NCI-H460 (cell line): ENCODE results near the gene CYB5D1. TPM values are rescaled to one million over a fixed set of nuclear protein-coding genes. Genes with fewer than 3 reads are reported as not detected.

ENCODE experiments used
- DNase-seq: peaks from one replicate; pipeline ENCODE4 v3.0.0-alpha.2; 2016; ENCODE audit warnings: low read depth; ENCODE audit errors: extremely low read depth
- small RNA-seq, 2 experiments: library from RNA; depleted of rRNA; stranded (forward); fragments of <200 nt; gene quantifications; one replicate each; pipeline ENCODE3, GENCODE V24; 2014
- total RNA-seq: library from RNA; depleted of rRNA; stranded (reverse); fragments of >200 nt; shearing (Covaris generic); gene quantifications from 2 replicates; pipeline ENCODE4 v1.2.3, GENCODE V29; 2014; rRNA removed

CYB5D1 gene
- total RNA-seq, 1 experiment from 2014 or later, result 13.4 TPM

- no peak for DNase-seq
Measured at GRCh38 chr17:7910711-7911110, 52.9 kb downstream of the CYB5D1 start.

DNA sequence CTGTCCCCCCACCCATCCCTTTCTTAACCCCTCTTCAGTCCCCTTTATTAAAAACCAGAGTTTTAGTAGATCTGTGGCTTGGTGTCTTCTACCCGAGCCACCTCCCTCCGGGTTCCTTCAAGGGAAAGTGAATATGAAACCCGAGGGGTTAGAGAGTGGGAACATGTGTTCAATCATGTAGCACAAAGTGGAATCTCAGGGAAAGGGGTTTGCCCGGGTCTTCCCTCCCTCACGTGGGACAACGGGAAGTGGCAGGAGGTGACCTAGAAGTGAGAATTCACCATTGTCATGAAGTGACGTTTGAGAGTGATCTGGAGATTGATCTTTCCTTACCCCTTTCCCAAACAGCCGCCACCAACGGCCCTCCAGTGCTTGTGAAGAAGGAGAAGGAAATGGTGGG, 53.3 kb downstream of the CYB5D1 start:
- DNase-seq, result no peak

Small RNA genes lying within 50 kb of the gene (small RNA-seq; reads per million reads assigned to genes)
- 19.8 to 32.7 reads per million in 2 experiments for gene SCARNA21

Other genes starting within 250 kb of the CYB5D1 start
- gene FXR2, start 243.1 kb upstream of the CYB5D1 start, total RNA-seq, result 72.6 and 73.3 TPM in 2 replicates
- gene SAT2, start 230.2 kb upstream of the CYB5D1 start, total RNA-seq, result 51.5 and 53.9 TPM in 2 replicates
- gene SHBG, start 227.9 kb upstream of the CYB5D1 start, total RNA-seq, result 0.10 TPM in 1 of 2 replicates, not detected in the other
- not detected in 2 replicates for gene ATP1B2, start 207.1 kb upstream of the CYB5D1 start, total RNA-seq
- 44.4 and 46.2 TPM in 2 replicates for gene TP53, start 170.5 kb upstream of the CYB5D1 start, total RNA-seq
- 16.1 and 17.1 TPM in 2 replicates for gene WRAP53, start 169.5 kb upstream of the CYB5D1 start, total RNA-seq
- 0.14 and 0.35 TPM in 2 replicates for gene EFNB3, start 152.8 kb upstream of the CYB5D1 start, total RNA-seq
- not detected in 2 replicates for gene DNAH2, start 140.3 kb upstream of the CYB5D1 start, total RNA-seq
- 7.7 and 8.8 TPM in 2 replicates for gene KDM6B, start 23.8 kb upstream of the CYB5D1 start, total RNA-seq
- gene TMEM88, start 2.9 kb upstream of the CYB5D1 start, total RNA-seq, result 0.59 TPM in 1 of 2 replicates, not detected in the other
- 46.6 and 67.2 TPM in 2 replicates for gene NAA38, start 444 bp upstream of the CYB5D1 start, total RNA-seq
- 63.9 and 73.7 TPM in 2 replicates for gene CHD3, start 30.8 kb downstream of the CYB5D1 start, total RNA-seq
- 5.7 and 6.3 TPM in 2 replicates for gene RNF227, start 58.3 kb downstream of the CYB5D1 start, total RNA-seq
- 0.32 and 1.9 TPM in 2 replicates for gene KCNAB3, start 71.9 kb downstream of the CYB5D1 start, total RNA-seq
- 17.5 and 21.4 TPM in 2 replicates for gene TRAPPC1, start 73.9 kb downstream of the CYB5D1 start, total RNA-seq
- gene CNTROB, start 74.2 kb downstream of the CYB5D1 start, total RNA-seq, result 21.0 and 23.9 TPM in 2 replicates
- 0.02 TPM in 1 of 2 replicates, not detected in the other for gene GUCY2D, start 144.6 kb downstream of the CYB5D1 start, total RNA-seq
- gene ALOX15B, start 181.1 kb downstream of the CYB5D1 start, total RNA-seq, result not detected in 2 replicates
- 0.64 and 0.69 TPM in 2 replicates for gene ALOX12B, start 229.7 kb downstream of the CYB5D1 start, total RNA-seq